ENCODE results near the gene PHF3.
"Not testable (repeated sequence)": the region's sequence is repeated elsewhere in the genome, so short reads cannot be mapped to it uniquely, and the experiment has no call there.

Gene PHF3

DNA sequence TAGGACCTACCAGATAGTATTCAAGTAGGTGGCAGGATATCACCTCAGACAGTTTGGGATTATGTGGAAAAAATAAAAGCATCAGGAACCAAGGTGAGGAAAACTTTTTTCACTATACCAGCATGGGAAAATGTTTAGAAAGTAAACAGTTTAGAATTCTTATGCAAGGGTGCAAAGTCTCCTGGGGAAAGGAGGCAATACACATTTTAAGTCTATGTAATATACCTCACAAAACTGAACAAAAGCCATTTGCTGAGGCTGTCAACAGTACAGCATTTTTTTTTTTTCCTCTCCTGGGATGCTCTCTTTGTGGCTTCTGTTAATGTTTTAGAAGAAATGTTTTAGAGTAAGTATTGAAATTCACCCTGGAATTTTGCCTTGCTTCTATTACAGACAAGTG is 73.5 kb downstream of the PHF3 start:
- no peak for DNase-seq

DNA sequence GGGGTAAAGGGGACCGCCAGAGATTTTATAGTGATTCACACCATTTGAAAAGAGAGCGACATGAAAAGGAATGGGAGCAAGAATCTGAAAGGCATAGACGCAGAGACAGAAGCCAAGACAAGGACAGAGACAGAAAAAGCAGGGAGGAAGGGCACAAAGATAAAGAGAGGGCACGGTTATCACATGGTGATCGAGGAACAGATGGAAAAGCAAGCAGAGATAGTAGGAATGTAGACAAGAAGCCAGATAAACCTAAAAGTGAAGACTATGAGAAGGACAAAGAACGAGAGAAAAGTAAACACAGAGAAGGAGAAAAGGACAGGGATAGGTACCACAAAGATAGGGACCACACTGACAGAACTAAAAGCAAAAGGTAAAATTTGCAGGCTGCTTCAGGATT is 77.7 kb downstream of the PHF3 start:
- no peak for DNase-seq

DNA sequence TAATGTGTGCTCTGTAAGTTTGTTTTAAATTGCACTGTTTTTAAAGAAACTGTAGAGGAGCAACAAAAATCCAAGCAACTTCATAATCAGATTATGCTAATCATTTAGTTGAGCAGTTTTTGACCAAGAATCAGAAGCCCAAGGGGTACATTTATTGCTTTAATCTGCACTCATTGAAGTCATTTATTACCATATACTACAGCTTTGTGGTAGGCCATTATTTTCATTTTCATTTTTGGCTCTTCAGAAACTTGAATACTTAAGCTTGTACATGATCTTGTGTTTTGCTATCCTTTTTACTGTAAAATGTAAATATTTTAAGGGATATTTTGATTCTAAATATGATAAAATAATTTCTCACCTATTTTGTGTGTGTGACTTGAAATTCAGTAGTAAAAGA is 78.5 kb downstream of the PHF3 start:
- no peak for DNase-seq

DNA sequence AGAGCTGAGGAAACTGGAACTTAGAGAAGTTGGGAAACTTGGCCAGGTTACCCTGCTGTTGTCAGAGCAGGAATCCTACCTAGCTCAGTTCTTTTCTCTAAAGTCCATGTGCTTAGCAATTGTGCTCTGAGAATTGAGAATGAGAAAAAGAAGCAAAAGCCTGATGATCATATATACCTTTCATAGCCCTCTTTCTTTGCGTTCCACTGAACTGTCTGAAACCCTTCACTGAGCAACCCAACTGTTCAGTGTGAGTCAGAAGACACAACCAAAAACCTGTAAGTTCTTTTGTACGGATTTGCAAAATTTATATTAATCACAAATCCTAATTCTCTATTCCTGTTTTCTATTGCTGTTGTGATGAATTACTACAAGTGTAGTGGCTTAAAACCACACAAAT is 80.6 kb downstream of the PHF3 start:
- no peak for DNase-seq

DNA sequence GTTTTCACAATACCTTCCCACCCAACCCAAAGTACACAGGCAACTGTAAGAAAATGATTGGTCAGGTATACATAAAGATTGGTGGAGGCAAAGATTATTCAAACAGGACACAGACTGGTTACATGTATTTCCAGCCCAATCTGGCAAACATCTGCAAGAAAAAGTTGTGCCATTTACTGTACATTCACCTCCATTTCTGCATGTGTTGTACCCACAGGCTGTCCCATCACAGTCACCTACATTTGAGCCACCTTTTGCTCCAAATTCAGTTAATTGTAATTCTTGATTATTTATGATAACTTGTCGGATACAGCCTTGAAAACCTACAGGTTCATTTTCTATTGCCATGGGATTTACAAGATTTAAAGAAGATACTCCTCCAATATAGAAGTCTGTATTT is 85.6 kb downstream of the PHF3 start:
- no peak for DNase-seq

DNA sequence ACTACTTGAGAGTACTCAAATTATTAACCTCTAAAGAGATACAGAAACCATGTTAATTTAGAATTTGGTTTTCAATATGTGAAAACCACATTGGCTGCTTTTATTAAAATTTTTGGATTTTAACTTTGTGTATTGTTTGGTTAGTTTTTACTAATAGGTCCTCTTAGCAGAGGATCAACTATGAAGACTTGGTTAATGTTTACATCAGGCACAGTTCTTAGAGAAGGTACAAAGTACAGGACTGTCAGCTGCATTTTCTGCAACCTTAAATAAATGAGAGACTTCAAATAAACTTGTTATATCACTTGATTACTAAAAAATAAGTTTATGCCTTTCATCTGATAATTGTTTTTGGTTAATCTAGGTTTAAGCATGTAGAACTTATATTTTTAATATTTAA is 89.1 kb downstream of the PHF3 start:
- no peak for DNase-seq

DNA sequence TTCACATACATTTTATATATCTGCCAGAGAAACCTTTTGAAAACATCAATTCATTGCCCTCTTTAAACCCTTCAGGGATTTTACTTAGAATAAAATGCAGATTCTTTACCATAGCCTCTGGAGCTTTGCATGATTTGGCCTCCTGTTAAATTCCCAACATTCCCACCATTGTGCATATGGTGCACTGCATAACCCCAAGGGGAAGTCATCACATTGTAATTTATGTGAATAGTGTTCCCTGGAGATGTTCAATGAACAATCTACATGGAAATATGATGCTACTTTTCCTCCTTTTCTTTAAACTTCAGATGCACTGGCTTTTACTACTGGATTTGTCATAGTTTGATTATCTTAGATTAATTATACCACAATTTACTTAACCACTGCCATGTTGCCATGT is 94.7 kb downstream of the PHF3 start:
- DNase-seq, result no peak

DNA sequence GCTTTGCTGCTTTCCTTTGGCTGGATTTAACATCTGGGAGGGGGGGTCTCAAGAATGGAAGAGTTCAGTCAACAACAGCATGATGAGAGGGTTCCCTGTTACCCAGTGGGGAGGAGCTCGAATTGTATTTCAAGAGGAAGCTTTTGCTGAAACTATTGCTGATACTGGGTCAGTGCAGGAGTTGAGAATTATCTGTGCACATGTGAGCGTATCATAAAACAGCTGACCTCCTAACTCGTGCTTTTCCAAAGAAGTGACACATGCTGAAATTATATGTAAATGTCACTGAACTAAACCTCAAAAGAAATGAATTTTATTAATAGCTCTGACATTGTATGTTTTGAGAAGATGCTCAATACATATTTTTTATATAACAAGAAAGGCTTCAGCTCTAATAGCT is 96.3 kb downstream of the PHF3 start:
- DNase-seq, result no peak

DNA sequence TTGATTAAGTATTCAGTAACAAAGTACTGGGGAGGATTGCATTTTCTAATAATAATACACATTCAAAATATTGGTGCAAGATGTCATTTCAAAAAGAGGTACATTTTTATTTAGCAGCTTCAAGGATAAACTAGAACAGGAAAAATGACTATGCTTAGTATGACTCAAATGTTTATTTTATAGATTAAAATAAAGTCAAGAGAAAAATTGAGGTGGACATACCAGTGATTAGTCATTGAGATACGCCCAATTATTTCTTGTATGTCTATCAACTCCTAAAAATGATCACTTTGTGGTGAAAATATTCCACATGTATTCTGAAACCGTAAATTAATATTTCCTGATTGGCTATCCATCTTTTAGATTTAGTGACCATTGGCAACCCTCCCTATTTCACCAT is 96.7 kb downstream of the PHF3 start:
- DNase-seq, result no peak

DNA sequence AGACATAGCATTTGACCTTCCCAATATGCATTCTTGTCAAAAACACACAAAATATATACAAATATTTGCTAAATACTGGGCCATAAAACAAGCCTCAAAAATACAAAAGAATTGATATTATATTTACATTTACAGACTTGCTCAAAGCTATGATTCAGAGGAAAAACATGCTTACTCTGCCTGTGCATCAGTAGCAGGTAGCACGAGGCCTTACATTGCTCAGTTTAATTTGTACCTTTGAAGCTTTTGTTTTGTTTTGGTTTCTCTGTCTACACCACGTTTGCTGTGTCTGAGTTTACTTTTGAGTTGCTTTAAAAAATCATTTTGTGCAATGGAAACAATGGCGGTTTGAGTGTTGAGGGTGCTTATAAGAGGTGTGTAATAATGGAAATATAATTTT is 99.3 kb downstream of the PHF3 start:
- no peak for DNase-seq

DNA sequence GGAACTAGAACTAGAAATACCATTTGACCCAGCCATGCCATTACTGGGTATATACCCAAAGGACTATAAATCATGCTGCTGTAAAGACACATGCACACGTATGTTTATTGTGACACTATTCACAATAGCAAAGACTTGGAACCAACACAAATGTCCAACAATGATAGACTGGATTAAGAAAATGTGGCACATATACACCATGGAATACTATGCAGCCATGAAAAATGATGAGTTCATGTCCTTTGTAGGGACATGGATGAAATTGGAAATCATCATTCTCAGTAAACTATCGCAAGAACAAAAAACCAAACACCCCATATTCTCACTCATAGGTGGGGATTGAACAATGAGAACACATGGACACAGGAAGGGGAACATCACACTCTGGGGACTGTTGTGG is 102.6 kb downstream of the PHF3 start:
- DNase-seq, result not testable (repeated sequence)

DNA sequence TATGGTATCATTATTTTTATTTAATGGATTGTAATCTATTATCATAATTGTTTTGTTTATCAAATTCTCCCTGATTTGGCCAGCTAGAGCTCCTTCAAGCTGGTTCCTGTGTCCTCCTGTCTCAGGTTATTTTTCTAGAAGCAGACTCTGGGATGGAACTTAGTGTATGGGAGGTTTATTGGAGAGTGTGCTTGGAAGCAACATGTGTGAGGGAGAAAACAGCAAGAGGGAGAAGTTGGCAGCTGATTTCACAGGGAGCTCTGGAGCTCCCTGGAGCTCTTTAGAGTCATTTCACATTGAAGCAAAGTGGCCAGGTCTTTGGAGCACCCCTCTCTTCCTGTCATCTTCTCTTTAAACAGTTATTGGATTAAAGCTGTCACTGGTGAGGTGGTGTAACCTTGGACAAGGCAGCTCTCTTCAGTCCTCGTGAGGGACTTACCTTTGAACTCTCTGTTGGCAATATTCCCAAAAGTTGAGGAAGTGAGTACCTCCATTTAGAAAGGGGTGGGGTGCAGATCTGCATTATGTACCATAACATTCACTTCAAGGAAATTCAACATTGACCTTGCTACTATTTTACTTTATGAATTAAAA is 103.6 kb downstream of the PHF3 start:
- no peak for DNase-seq

DNA sequence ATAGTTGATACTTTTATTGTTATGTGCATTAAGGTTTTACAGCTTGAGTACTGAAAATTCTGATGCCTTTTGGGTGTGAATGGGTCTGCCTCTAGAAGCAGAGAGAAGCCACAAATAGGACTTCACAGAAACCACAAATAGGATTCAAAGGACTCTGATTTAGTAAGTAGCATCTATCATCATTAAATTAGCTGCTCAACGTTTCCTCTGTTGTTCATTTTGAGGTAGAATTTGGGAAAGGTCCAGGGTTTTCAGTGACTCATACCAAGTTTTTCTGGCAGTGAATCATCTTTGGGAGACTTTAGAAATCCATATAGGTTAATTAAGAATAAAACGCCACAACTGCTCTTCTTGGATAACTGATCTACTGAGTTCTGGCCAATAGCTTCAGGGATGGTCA is 105.1 kb downstream of the PHF3 start:
- no peak for DNase-seq

DNA sequence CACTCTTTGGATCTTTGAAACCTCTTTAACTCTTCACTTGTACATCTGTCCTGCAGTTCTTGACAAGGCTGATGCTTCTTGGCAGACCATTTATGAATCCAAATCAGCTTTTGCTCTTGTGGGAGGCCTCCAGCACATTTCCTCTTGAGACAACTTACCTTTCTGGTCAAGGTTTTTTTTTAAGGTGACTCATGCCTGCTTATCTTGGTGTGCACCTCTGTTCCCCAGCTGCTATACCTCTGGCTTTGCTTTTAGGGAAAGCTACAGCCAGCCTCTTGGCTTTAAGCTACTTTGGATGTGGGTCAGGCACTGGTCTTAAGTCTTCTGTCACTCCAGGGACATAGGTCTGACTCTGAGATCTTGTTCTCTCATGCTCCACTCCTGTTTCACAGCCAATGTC is 106.5 kb downstream of the PHF3 start:
- no peak for DNase-seq

DNA sequence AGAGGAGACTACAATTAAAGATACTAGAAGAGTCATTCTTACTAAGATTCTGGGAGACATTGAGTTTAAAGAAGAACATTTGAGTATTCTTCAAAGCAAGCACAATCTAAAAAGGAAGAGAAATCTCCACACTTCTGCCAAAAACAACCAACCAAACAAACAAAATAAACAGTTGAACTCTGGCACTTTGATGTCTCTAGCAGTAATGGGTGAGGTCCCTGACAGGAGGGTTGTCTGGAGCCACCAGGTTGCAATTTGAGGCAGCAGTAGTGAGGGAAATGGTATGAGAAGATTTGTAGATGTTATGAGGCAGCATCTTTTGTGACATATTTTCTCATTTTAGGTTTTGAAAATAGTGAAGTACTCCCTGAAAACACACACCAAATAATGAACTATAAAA is 108.1 kb downstream of the PHF3 start:
- no peak for DNase-seq

DNA sequence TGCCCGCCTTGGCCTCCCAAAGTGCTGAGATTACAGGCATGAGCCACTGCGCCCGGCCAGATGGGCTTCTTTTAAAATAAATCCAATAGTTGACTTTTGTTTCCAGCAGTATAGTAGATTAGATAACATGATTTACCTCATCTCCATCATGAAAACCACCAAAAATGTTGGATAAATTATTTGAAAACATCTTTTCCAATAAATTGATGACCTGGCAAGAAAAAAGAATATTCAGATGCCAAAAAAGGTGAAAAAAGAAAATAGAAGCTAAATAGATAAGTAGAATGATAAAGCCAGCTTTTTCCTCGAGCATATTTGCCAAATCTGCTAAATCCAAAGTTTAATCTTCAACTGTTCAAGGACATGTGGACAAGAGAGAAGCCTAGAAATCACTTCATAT is 109.2 kb downstream of the PHF3 start:
- DNase-seq, result no peak

DNA sequence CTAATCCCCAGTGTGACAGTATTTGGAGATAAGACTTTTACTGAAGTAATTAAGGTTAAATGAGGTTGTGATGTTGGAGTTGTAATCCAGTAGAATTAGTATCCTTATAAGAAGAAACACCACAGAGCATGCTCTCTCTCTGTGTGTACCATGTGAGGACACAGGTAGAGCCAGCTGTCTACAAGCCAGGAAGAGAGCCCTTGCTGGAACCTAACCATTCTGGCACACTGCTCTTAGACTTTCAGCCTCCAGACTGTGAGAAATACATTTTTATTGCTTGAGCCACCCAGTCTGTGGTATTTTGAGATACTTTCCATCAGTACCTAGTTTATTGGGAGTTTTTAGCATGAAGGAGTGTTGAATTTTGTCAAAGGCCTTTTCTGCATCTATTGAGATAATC is 110.2 kb downstream of the PHF3 start:
- DNase-seq, result no peak

DNA sequence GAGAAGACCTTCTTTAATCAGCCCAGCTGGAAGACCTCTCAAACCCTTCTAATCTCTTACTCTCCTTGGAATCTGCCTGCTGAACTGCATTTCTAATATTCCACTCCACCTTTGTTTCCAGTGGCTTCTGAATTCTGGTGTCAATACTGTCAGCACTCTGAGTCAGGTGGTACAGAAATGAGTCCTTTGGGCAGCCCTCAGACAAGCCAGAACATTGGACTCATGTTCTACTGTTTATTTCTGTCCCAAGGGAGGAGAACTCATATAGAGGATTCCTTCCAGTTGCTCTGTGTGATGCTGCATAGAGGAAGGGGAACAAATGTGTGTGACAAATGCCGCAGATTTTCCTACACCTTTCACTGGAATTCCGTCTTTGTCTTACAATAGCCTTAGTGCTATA is 114.8 kb downstream of the PHF3 start:
- no peak for DNase-seq

DNA sequence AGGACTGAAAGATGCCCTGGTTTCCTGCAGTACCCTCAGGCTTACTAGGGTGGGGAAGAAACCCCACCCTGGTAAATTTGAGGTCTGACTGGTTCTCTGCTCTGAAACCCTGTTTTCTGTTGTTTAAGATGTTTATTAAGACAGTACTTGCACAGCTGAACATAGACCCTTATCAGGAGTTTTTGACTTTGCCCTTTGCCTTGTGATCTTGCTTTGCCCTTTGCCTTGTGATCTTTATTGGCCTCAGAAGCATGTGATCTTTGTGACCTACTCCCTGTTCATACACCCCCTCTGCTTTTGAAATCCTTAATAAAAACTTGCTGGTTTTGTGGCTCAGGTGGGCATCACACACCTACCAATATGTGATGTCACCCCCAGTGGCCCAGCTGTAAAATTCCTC is 121.7 kb downstream of the PHF3 start:
- DNase-seq, result not testable (repeated sequence)

DNA sequence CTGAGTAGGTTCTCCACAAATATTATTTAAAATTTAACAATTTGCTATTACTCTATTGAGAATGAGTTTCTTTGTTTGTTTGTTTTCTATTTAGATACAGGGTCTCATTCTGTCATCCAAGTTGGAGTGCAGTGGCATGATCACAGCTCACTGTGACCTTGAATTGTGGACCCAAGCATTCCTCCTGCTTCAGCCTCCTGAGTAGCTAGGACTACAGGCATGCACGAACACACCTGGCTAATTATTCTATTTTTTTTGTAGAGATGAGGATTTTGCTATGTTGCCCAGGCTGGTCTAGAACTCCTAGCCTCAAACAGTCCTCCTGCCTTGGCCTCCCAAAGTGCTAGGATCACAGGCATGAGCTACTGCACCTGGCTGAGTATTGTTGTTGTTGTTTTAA is 122.2 kb downstream of the PHF3 start:
- no peak for DNase-seq

DNA sequence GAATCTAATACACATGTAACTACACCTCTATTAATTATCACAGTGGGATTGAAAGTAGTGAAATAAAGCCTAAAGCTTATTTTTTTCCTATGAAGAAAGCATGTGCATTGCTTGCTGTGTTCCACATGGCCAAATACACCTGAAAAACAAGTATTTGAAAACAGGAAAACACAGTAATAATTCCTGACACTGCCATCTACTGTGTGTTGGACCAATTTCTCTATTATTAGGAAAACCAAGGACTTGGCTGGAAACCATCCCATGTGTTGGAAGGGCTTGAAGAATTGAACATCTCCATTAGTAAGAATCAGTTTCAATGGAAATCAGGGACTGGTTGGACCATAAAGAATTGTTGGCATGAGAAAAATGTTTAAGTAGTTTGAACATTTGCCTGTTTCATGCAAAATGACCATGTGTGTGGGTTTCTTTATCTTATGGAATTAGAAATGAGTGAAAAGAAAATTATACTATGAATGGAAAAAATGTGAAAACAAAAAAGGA is 124.1 kb downstream of the PHF3 start:
- no peak for DNase-seq

DNA sequence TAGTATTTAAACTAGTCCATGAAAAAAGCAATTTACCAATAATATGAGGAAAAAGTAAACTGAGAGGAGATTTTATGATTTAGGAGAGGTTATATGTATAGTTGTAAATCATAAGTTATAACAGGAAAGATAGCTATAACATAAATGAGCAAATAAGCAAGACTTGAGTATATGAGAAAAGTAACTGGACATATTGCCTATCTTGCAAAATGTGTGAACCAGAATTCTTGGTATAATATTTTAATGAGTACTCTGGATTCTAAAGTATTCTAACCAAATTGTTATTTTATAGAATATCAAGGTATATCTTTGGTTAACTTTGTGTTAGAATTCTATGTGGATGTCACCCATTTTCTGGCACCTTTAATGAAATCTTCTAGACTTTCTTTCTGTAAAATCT is 124.6 kb downstream of the PHF3 start:
- no peak for DNase-seq

DNA sequence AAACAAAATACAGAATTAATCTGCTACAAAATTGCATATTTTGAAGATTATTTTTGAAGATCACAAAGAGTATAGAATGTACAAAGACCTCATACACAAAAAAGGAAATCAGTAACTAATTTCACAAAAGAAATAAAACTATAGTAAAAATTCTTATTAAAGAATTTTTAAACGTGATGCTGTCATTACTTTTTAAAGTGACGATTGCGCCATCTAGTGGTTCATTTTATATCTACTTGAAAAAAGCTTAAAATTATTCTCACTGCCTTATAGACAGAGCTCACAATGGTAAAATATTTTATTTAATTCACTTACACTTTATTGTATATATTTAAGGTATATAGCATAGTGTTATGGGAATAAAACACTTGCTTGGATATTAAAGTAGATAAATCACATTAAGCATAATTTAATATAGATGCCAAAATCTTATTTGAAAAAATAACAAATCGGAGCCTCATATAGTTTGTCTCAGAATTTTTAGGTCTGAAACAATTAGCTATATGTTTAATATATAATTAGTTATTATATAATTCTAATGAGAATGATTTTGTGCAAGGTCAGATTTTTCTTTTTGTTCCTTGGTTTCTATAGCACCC is 128.8 kb downstream of the PHF3 start:
- no peak for DNase-seq
